RWPE2 (cell line): ENCODE measurements around the gene CEP112.
"Not testable (repeated sequence)": the region's sequence is repeated elsewhere in the genome, so short reads cannot be mapped to it uniquely, and the experiment has no call there.

ENCODE experiments used
- ATAC-seq: fragments of 200-7000 bp; cut with Tn5 transposase; 3 replicates; pipeline ENCODE4 v1.9.1; 2021; ENCODE audit warnings: low read depth
- DNase-seq: peaks from one replicate; pipeline ENCODE4 v3.0.0-alpha.2; 2020; ENCODE audit warnings: low spot score
- H3K27ac ChIP-seq: fragments of 450-650 bp; 2 replicates; pipeline ENCODE4 v1.5.1; 2017; ENCODE audit warnings: mild to moderate bottlenecking; ENCODE audit not compliant: poor library complexity, severe bottlenecking
- H3K27me3 ChIP-seq: fragments of 250-450 bp; sonication (Bioruptor Pico); 2 replicates; pipeline ENCODE4 v1.5.1; 2021; ENCODE audit warnings: mild to moderate bottlenecking, moderate library complexity; ENCODE audit not compliant: insufficient read depth, poor library complexity, severe bottlenecking
- H3K36me3 ChIP-seq: fragments of 250-450 bp; sonication (Bioruptor Pico); 2 replicates; pipeline ENCODE4 v1.5.1; 2020; ENCODE audit warnings: low read depth, mild to moderate bottlenecking, moderate library complexity
- H3K4me1 ChIP-seq: fragments of 250-450 bp; sonication (Bioruptor Pico); 2 replicates; pipeline ENCODE4 v1.5.1; 2021; ENCODE audit warnings: mild to moderate bottlenecking, moderate library complexity; ENCODE audit not compliant: insufficient read depth, poor library complexity, severe bottlenecking
- H3K4me3 ChIP-seq: fragments of 250-450 bp; sonication (Bioruptor Pico); 2 replicates; pipeline ENCODE4 v1.5.1; 2021; ENCODE audit warnings: mild to moderate bottlenecking, moderate library complexity; ENCODE audit not compliant: severe bottlenecking
- H3K9me3 ChIP-seq: fragments of 250-450 bp; sonication (Bioruptor Pico); 2 replicates; pipeline ENCODE4 v1.5.1; 2021; ENCODE audit warnings: mild to moderate bottlenecking, moderate library complexity; ENCODE audit not compliant: severe bottlenecking
- CTCF ChIP-seq: fragments of 450-650 bp; IDR thresholded peaks from one replicate; pipeline ENCODE4 v1.5.1; 2017; ENCODE audit warnings: mild to moderate bottlenecking, moderate library complexity; ENCODE audit not compliant: poor library complexity, severe bottlenecking

Gene CEP112

DNA sequence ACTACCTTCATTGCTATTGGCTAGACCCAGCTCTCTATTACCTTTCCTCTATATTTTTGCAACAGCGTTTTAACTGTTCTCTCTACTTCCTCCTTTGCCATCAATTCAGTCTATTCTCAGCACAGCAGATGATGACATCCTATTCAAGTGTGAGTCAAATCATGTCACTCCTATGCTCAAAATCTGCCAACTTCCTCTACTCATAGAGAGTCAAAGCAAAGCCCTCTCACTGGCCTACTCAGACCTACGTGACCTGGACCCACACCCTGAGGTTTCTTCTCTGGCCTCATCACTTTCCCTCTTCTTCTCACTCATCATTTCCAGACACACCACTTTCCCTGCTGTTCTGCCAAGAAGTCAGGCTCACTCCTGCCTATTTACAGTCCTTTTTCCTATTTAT, 341.4 kb downstream of the CEP112 start:
- no peaks in the 10 kb centered on the region for H3K36me3 ChIP-seq
- no peaks in the 10 kb centered on the region for H3K27me3 ChIP-seq
- TF ChIP-seq CTCF, result no peak
- peak; percentile 62 for ATAC-seq
- H3K4me1 ChIP-seq, result peaks cover 19% of the 10 kb centered on the region
- H3K9me3 ChIP-seq, result no peaks in the 10 kb centered on the region
- DNase-seq, result no peak
- H3K27ac ChIP-seq, result no peak overlapping the region
- H3K4me3 ChIP-seq, result no peak overlapping the region

- no peak for ATAC-seq
Observed at GRCh38 chr17:65848751-65849150, 343.2 kb downstream of the CEP112 start.

DNA sequence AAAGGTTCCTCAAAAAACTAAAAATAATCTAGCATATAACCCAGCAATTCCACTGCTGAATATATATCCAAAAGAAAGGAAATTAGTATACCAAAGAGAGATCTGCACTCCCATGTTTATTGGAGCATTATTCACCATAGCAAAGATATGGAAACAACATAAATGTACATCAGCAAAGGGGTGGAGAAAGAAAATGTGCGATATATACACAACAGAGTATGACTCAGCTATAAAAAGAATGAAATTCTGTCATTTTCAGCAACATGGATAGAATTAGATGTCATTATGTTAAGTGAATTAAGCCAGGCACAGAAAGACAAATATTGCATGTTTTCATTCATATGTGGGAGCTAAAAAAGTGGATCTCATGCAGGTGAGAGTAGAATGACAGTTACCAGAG, 350.8 kb downstream of the CEP112 start:
- TF ChIP-seq CTCF, result no peak
- Histone ChIP-seq H3K9me3 (peaks cover 5% of the 10 kb centered on the region), H3K4me1 (no peaks in the 10 kb centered on the region), H3K4me3 (no peak overlapping the region), H3K27ac (no peak overlapping the region), H3K27me3 (no peaks in the 10 kb centered on the region), H3K36me3 (peaks cover 4% of the 10 kb centered on the region; the same call in 1 of the 2 replicates)
- ATAC-seq, result no peak
- DNase-seq, result no peak

More at GRCh38 chr17:65848751-65849150, 343.2 kb downstream of the CEP112 start:
- Histone ChIP-seq H3K27me3 (no peaks in the 10 kb centered on the region), H3K4me1 (peaks cover 10% of the 10 kb centered on the region), H3K27ac (no peak overlapping the region), H3K36me3 (no peaks in the 10 kb centered on the region), H3K9me3 (no peaks in the 10 kb centered on the region), H3K4me3 (no peak overlapping the region)
- TF ChIP-seq CTCF, result no peak
- no peak for DNase-seq

DNA sequence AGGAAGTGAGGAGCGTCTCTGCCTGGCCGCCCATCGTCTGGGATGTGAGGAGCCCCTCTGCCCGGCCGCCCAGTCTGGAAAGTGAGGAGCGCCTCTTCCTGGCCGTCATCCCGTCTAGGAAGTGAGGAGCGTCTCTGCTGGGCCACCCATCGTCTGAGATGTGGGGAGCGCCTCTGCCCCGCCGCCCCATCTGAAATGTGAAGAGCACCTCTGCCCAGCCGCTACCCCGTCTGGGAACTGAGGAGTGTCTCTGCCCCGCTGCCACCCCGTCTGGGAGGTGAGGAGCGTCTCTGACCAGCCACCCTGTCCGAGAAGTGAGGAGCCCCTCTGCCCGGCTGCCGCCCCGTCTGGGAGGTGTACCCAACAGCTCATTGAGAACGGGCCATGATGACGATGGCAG, 354.7 kb downstream of the CEP112 start:
- not testable (repeated sequence) for H3K4me1 ChIP-seq, H3K27ac ChIP-seq, DNase-seq, H3K4me3 ChIP-seq, H3K27me3 ChIP-seq, H3K36me3 ChIP-seq, H3K9me3 ChIP-seq, ATAC-seq

DNA sequence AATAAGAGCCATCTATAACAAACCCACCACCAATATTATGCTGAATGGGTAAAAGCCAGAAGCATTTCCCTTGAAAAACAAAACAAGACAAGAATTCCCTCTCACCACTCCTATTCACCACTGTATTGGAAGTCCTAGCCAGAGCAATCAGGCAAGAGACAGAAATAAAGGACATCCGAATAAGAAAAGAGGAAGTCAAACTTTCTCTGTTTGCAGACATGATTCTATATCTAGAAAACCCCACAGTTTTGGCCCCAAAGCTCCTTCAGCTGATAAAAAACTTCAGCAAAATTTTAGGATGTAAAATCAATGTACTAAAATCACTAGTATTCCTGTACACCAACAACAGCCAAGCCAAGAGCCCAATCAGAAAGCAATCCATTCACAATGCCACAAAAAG, 358.7 kb downstream of the CEP112 start:
- no peak for DNase-seq
- H3K9me3 ChIP-seq, result peaks cover 3% of the 10 kb centered on the region
- H3K36me3 ChIP-seq, result no peaks in the 10 kb centered on the region
- TF ChIP-seq CTCF, result no peak
- H3K4me3 ChIP-seq, result no peak overlapping the region
- no peaks in the 10 kb centered on the region for H3K4me1 ChIP-seq
- no peak for ATAC-seq
- H3K27ac ChIP-seq, result no peak overlapping the region
- no peaks in the 10 kb centered on the region for H3K27me3 ChIP-seq
